GM19025 (cell line): ENCODE data around the gene KRTAP10-11.
"Not testable (repeated sequence)": the region's sequence is repeated elsewhere in the genome, so short reads cannot be mapped to it uniquely, and the experiment has no call there.

Source experiments
- ATAC-seq: cut with Tn5 transposase; IDR thresholded peaks from one replicate; pipeline ENCODE4 v1.9.1; 2021; ENCODE audit warnings: mild to moderate bottlenecking, low read depth, moderate library complexity; ENCODE audit not compliant: unreplicated experiment

Gene KRTAP10-11

DNA sequence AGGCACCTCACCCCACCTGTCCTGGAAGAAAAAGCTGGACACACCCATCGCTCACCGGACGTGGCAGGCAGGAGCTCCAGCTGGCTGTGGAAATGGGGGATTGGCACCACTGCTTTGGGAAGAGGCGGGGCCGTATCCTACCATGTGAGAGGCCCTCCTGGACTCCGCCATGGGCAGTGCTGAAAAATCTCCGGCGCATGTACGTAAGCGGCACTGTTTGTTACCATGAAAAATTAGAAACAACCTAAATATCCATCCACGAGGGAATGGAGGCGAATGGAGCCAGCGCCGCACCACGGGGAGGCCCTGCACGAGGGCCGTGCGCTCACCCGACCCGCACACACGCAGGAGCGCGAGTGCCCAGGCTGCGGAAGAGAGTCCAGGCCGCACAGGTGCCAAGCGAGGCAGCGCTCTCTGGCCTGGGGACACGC, 31.2 kb upstream of the KRTAP10-11 start:
- no peak for ATAC-seq

DNA sequence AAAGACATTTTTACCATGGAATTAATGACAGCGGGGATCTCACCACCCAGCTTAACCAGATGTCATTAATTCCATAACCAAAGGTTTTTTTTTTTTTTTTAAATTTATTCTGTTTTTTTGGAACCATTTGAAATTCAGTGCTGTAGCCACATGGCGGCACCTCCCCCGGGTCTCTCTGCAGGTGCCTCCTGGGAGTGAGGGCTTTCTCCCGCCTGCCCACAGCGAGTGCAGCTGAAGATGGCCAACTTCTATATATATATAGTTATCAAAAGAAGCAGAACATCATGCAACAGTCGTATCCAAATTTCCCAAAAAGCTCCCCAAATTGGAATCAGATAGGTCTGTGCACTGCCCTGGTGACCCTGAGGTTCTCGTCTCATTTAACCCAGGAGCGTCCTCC, 30.7 kb upstream of the KRTAP10-11 start:
- no peak for ATAC-seq

GRCh38 chr21:44615911-44616590, 30.2 kb upstream of the KRTAP10-11 start:
- ATAC-seq: no peak

GRCh38 chr21:44616591-44616926, 29.7 kb upstream of the KRTAP10-11 start:
- ATAC-seq: no peak

DNA sequence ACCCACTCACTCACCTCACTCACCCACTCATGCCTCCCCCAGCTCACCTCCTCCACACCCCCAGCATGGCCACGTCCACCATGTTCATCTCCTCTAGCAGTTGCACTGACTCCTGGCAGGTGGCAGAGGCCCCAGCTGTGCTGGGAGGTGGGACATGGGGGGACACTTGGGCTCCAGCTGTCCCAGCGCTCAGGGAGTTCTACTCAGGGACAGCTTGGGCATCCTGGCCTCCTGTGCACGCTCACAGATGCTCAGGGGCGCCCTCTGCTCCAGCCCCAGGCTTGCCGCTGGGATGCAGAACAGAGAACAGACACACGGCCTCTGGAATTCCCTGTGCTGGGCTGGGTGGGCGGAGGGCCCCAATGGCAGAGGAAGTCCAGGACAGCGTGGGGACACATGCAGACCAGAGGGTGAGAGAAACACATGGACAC, 29.1 kb upstream of the KRTAP10-11 start:
- no peak for ATAC-seq

GRCh38 chr21:44618504-44618903, 27.7 kb upstream of the KRTAP10-11 start:
- ATAC-seq: no peak

- no peak for ATAC-seq
Measured at GRCh38 chr21:44618909-44619308, 27.3 kb upstream of the KRTAP10-11 start.

DNA sequence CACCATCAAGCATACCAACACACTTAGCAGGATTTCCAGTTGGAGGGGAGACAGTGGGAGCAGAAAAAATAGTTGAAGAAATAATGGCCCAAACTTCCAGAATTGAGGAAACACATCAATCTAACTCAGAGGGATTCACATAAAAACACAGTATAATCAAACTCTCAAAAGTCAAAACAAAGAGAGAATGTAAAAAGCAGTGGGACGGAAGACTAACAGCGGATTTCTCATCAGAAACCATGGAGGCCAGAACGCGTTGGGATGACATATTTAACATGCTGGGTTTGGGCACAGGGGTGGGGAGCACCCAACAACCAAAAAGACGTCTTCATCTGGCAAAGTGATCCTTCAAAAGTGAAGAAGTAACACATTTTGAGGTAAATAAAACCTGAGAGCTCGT, 26.3 kb upstream of the KRTAP10-11 start:
- ATAC-seq: no peak

- no peak for ATAC-seq
Measured at GRCh38 chr21:44623575-44623974, 22.6 kb upstream of the KRTAP10-11 start.

GRCh38 chr21:44625756-44626155, 20.5 kb upstream of the KRTAP10-11 start:
- ATAC-seq: no peak

- ATAC-seq: no peak
Measured at GRCh38 chr21:44626262-44626661, 20.0 kb upstream of the KRTAP10-11 start.

DNA sequence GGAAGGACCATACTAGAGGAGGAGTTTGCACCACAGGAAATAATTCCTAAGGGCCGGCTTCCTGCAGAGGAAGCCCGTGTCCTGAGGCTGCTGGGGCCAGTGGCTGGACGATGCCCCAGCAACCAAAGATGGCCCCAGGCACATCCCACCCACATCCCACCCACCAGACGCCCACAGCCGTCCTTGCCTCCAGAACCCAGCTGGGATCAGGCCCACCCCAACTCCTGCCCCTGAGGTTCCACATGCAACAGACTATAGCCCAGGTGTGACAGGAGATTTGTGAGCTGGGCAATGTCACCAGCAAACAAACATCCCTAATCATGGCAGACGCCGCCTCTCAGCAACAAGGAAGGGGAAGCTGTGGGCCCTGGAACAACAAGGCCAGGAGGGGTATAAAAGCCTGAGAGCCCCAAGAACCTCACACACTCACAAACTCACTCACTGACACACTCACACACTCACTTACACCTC, 19.5 kb upstream of the KRTAP10-11 start, which contains the start of gene KRTAP10-9:
KRTAP10-9 (plus strand) TSS at position 421 of the 471 bp plus-strand sequence. CDS start 79 bp downstream, outside the sequence.
- ATAC-seq: no peak

GRCh38 chr21:44627181-44627822, 18.9 kb upstream of the KRTAP10-11 start:
- ATAC-seq: not testable (repeated sequence)

DNA sequence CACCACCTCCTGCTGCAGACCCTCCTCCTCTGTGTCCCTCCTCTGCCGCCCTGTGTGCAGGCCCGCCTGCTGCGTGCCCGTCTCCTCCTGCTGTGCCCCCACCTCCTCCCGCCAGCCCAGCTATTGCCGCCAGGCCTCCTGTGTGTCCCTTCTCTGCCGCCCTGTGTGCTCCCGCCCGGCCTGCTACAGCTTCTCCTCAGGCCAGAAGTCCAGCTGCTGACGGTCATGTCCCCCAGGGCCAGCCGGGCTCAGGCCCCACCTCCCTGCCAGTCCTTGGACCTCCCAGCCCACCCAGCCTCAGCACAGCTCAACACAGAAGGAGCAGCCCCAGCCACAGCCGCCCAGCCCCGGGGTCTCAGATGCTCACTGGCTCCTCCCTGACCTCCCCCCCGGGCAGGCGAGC, 18.4 kb upstream of the KRTAP10-11 start:
- not testable (repeated sequence) for ATAC-seq

GRCh38 chr21:44628707-44629391, 17.4 kb upstream of the KRTAP10-11 start:
- ATAC-seq: no peak

- ATAC-seq: no peak
Measured at GRCh38 chr21:44630440-44630839, 15.8 kb upstream of the KRTAP10-11 start.

- ATAC-seq: no peak
Measured at GRCh38 chr21:44632067-44632466, 14.1 kb upstream of the KRTAP10-11 start.

DNA sequence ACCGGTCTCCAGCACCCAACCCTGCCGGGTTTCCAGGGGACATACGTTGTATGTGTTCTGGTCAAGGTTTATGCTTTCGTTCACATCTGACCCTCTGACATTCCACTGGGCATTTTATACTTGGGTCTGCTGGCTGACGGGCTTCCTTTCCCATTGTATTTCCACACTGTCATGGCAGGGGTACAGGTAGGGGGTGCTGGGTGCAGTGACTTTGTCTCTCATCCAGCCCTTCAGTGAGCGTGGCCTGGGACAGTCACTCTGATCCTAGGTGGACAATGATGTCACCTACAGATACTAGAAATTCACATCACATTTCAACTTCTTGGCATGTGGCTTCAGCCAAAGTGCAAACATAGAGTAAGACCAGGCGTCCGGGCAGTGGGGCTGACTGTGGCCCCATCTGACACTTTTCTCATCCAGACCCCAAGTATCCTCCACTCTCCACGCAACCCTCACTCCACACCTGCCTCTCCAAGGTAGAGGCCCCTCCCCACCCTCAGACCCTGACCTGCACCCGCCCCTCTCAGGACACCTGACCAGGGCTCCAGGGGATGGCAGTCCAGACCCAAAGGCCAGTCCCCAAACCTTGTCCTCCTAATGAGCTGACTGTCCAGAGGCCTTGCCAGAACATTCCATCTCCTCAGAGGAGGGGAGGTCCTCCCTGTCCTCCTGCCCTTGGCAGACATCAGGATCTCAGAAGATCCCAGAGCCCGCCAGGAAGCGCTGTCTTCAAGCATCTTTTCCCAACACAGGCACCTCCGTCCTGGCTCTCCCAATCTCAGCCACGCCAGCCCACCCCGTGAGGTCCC, 9.8 kb upstream of the KRTAP10-11 start:
- ATAC-seq: no peak

DNA sequence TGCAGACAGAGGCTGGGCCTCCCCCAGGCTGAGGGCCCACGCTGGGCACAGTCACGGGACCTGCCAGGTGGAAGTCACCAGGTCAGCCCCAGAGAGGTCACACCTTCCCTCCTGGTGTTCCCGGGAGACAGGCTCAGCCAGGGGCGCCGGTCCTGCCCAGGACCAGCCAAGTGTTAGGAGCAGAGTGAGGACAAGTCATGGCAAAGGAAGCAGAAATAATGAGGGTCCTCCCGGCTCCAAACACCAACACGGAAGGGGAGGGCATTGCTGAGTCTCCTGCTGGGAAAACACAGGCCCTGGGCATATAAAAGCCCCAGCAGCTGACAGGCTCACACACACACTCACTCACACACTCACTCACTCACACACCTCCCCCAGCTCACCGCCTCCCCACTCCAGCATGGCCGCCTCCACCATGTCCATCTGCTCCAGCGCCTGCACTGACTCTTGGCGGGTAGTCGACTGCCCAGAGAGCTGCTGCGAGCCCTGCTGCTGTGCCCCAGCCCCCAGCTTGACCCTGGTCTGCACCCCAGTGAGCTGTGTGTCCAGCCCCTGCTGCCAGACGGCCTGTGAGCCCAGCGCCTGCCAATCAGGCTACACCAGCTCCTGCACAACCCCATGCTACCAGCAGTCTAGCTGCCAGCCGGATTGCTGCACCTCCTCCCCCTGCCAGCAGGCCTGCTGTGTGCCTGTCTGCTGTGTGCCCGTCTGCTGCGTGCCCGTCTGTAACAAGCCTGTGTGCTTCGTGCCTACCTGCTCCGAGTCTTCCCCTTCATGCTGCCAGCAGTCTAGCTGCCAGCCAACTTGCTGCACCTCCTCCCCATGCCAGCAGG, 9.0 kb upstream of the KRTAP10-11 start, which contains the start of gene KRTAP10-10:
KRTAP10-10 (plus strand) TSS at position 339 of the 833 bp plus-strand sequence; CDS start at position 401, 62 bp downstream.
- no peak for ATAC-seq
